IMR-90 (cell line): ENCODE results near the gene RHBDF1. TPM values are rescaled to one million over a fixed set of nuclear protein-coding genes. Genes with fewer than 3 reads are reported as not detected.
A peak's percentile ranks its signal among the peaks of the same experiment; 100 is the strongest.

Experiments
- ATAC-seq: fragments of 200-7000 bp; cut with Tn5 transposase; 2 replicates; pipeline ENCODE4 v1.9.1; 2020; ENCODE audit warnings: low read depth, mild to moderate bottlenecking, moderate library complexity
- BruUV-seq: library from RNA; stranded (reverse); fragments of 400-500 nt; replicated peaks from 2 replicates; lab custom pipeline; 2021; lab: Mats Ljungman, UMichigan
- CTCF ChIA-PET: fragments of 300-600 bp; formaldehyde crosslinking; extraction: SDS; loops from one replicate; lab custom pipeline; 2021; ENCODE audit warnings: antibody characterized with exemption; lab: Yijun Ruan, JAX
- POLR2A ChIA-PET: fragments of 300-600 bp; sonication (Branson Sonifier 250); formaldehyde crosslinking; loops from one replicate; lab custom pipeline; 2022; ENCODE audit warnings: antibody characterized with exemption; ENCODE audit not compliant: unreplicated experiment; lab: Charles Lee
- DNase-seq: peaks from one replicate; pipeline ENCODE4 v3.0.0; 2013
- H2AFZ ChIP-seq: replicated peaks from 2 replicates; pipeline ENCODE3; 2013; ENCODE audit warnings: low read length, mild to moderate bottlenecking; ENCODE audit not compliant: poor library complexity
- H2AK5ac ChIP-seq: 2 replicates; pipeline ENCODE4 v1.6.1; 2013; ENCODE audit warnings: low read depth, low read length, inconsistent platforms
- H2AK9ac ChIP-seq: replicated peaks from 2 replicates; pipeline ENCODE3; 2013; ENCODE audit warnings: mild to moderate bottlenecking, low read depth, low read length, moderate library complexity; ENCODE audit not compliant: poor library complexity
- H2BK120ac ChIP-seq: 2 replicates; pipeline ENCODE4 v1.6.1; 2013; ENCODE audit warnings: low read depth, low read length, inconsistent platforms
- H2BK15ac ChIP-seq: 3 replicates; pipeline ENCODE4 v1.6.1; 2013; ENCODE audit warnings: low read depth, low read length, inconsistent platforms
- H2BK20ac ChIP-seq: 2 replicates; pipeline ENCODE4 v1.6.1; 2013; ENCODE audit warnings: low read depth, mild to moderate bottlenecking, inconsistent platforms, low read length, moderate library complexity
- H2BK5ac ChIP-seq: 2 replicates; pipeline ENCODE4 v1.6.1; 2013; ENCODE audit warnings: mild to moderate bottlenecking, low read depth, low read length, inconsistent platforms; ENCODE audit not compliant: poor library complexity, severe bottlenecking
- H3K14ac ChIP-seq: replicated peaks from 2 replicates; pipeline ENCODE4 v1.6.1; 2013; ENCODE audit warnings: low read depth, low read length, inconsistent platforms
- H3K18ac ChIP-seq: 2 replicates; pipeline ENCODE4 v1.6.1; 2013; ENCODE audit warnings: low read depth, low read length, control low read depth
- H3K23ac ChIP-seq: 2 replicates; pipeline ENCODE4 v1.6.1; 2013; ENCODE audit warnings: low read depth, low read length, inconsistent platforms
- H3K27ac ChIP-seq: 2 replicates; pipeline ENCODE4 v1.5.1; 2013; ENCODE audit warnings: mild to moderate bottlenecking, control low read depth, low read length; ENCODE audit not compliant: insufficient read depth
- H3K27me3 ChIP-seq: 2 replicates; pipeline ENCODE4 v1.6.1; 2013; ENCODE audit warnings: low read length; ENCODE audit not compliant: control insufficient read depth, insufficient read depth
- H3K36me3 ChIP-seq: 2 replicates; pipeline ENCODE4 v1.6.1; 2013; ENCODE audit warnings: low read length, mixed read lengths; ENCODE audit not compliant: control insufficient read depth, insufficient read depth
- H3K4ac ChIP-seq: 2 replicates; pipeline ENCODE4 v1.6.1; 2013; ENCODE audit warnings: low read depth, low read length, inconsistent platforms
- H3K4me1 ChIP-seq: 2 replicates; pipeline ENCODE4 v1.6.1; 2013; ENCODE audit warnings: low read length, mixed read lengths; ENCODE audit not compliant: control insufficient read depth, insufficient read depth
- H3K4me2 ChIP-seq: 2 replicates; pipeline ENCODE4 v1.6.1; 2013; ENCODE audit warnings: low read depth, mild to moderate bottlenecking, control low read depth, low read length, moderate library complexity
- H3K4me3 ChIP-seq: 2 replicates; pipeline ENCODE4 v1.5.1; 2013; ENCODE audit warnings: low read depth, mild to moderate bottlenecking, control low read depth, low read length, moderate library complexity; ENCODE audit not compliant: insufficient read depth
- H3K56ac ChIP-seq: 2 replicates; pipeline ENCODE4 v1.6.1; 2013; ENCODE audit warnings: low read length, inconsistent platforms; ENCODE audit not compliant: insufficient read depth; ENCODE audit errors: extremely low read depth
- H3K79me1 ChIP-seq, 2 experiments: 2 replicates each; pipeline ENCODE4 v1.6.1; 2013; ENCODE audit warnings: low read length in 2 of 2, inconsistent platforms in 1 of 2, low read depth in 1 of 2
- H3K9ac ChIP-seq: 2 replicates; pipeline ENCODE4 v1.6.1; 2013; ENCODE audit warnings: low read depth, low read length, control low read depth
- H3K9me1 ChIP-seq: 2 replicates; pipeline ENCODE4 v1.6.1; 2013; ENCODE audit warnings: low read length, inconsistent platforms; ENCODE audit not compliant: insufficient read depth
- H3K9me3 ChIP-seq: 2 replicates; pipeline ENCODE4 v1.6.1; 2013; ENCODE audit warnings: low read length; ENCODE audit not compliant: control insufficient read depth, insufficient read depth
- H4K20me1 ChIP-seq: 2 replicates; pipeline ENCODE4 v1.6.1; 2013; ENCODE audit warnings: low read length, inconsistent platforms; ENCODE audit not compliant: insufficient read depth
- H4K5ac ChIP-seq: 2 replicates; pipeline ENCODE4 v1.6.1; 2013; ENCODE audit warnings: mild to moderate bottlenecking, low read depth, low read length, control low read depth
- H4K8ac ChIP-seq, 2 experiments: 2 replicates each; pipeline ENCODE4 v1.6.1; 2013; ENCODE audit warnings: low read depth in 2 of 2, low read length in 2 of 2, control low read depth in 1 of 2, inconsistent platforms in 1 of 2
- H4K91ac ChIP-seq: 2 replicates; pipeline ENCODE4 v1.6.1; 2013; ENCODE audit warnings: low read depth, low read length, inconsistent platforms; ENCODE audit not compliant: insufficient read depth
- BHLHE40 ChIP-seq: fragments of 150-350 bp; IDR thresholded peaks from 2 replicates; pipeline ENCODE4 v1.6.1; 2016; ENCODE audit warnings: mild to moderate bottlenecking, low read depth, low read length
- RAD21 ChIP-seq: IDR thresholded peaks from 2 replicates; pipeline ENCODE4 v1.6.1; 2012; ENCODE audit warnings: low read length, improper control_type of control experiment
- WGBS, 2 experiments: methylation state at CpG; one replicate each; pipeline versions ENCODE4 v1.1.5 to v1.1.7; 2013; ENCODE audit warnings: missing lambda C conversion rate in 2 of 2; ENCODE audit not compliant: insufficient read length in 1 of 2; ENCODE audit errors: extremely low coverage in 2 of 2; 5-methylcytosine and 5-hydroxymethylcytosine counted together
- dilution Hi-C: fragments of 300-500 bp; cut with HindIII; formaldehyde crosslinking; loops from one replicate; pipeline ENCODE4 v1.14.3; 2018; ENCODE audit warnings: low sequenced_read_pairs; ENCODE audit not compliant: unreplicated experiment
- in situ Hi-C: fragments of 300-500 bp; cut with MboI; formaldehyde crosslinking; loops from 3 replicates; pipeline ENCODE4 v1.14.3; 2019; ENCODE audit warnings: low sequenced_read_pairs, inconsistent platforms, mixed read lengths
- intact Hi-C: fragments of 100-400 bp; cut with micrococcal nuclease; formaldehyde crosslinking; loops from 2 replicates; pipeline ENCODE4 v1.10.0; 2022
- polyA plus RNA-seq, 3 experiments: library from polyadenylated mRNA; depleted of rRNA; stranded (reverse); fragments of >200 nt; gene quantifications; 2 replicates each; pipeline ENCODE4 v1.2.3, GENCODE V29; 2012; ENCODE audit warnings: low replicate concordance in 1 of 3
- total RNA-seq: library from RNA; depleted of rRNA; stranded (reverse); fragments of >200 nt; gene quantifications from 2 replicates; pipeline ENCODE4 v1.2.3, GENCODE V29; 2012

The RHBDF1 gene
- total and polyA plus RNA-seq, 2 of the 4 experiments (the other 2 are of a cell fraction), result 13.8 to 86.6 TPM

DNA sequence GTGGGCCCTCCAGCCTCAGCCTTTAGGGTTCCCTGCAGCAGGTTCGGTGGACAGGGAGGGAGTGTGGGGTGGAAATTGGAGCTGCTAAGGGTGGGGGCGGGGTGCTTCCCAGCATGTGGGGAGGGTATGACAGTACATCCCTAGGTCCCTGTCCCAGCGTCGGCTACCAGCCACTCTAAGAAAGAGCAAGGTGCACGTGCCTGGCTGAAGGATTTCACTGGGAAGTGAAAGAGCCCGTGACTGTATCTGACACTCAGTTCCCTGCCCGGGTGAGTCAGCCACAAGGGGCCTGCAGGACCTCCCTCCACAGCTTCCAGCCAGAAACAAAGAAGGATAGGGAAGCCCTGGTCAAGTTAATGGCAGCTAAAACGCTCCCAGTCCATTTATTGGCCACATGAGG lies 14.7 kb downstream of the RHBDF1 start:
- H2AFZ ChIP-seq, result no peak overlapping the region
- no peak overlapping the region for H4K8ac ChIP-seq
- peaks cover 2% of the 10 kb centered on the region; the same call in 1 of the 2 replicates for H3K4me1 ChIP-seq
- no peak overlapping the region for H3K27ac ChIP-seq
- ChIA-PET CTCF (interaction anchor here (0.6 to 1.3 kb wide), 2 partner anchors 13 to 40 kb away, joined by 3 read pairs; no protein-coding TSS in a partner anchor), POLR2A (no interaction called here)
- peaks cover 49% of the 10 kb centered on the region for H4K20me1 ChIP-seq
- no peak overlapping the region for H3K4me3 ChIP-seq
- no peak overlapping the region for H2BK5ac ChIP-seq
- ATAC-seq (0 out of 2 replicates have a peak, but pooled peaks have one; percentile 2), DNase-seq (peak; percentile 56)
- H3K27me3 ChIP-seq, result no peaks in the 10 kb centered on the region
- no peaks in the 10 kb centered on the region for H3K9me3 ChIP-seq
- H2BK20ac ChIP-seq, result no peak overlapping the region
- H4K5ac ChIP-seq, result no peak overlapping the region
- H3K36me3 ChIP-seq, result peaks cover 75% of the 10 kb centered on the region
- no peak overlapping the region for H3K18ac ChIP-seq
- no peak overlapping the region for H4K91ac ChIP-seq
- BruUV-seq, result no TSS peak
- TF ChIP-seq BHLHE40 (peak; percentile 85), RAD21 (no peak)
- H3K9ac ChIP-seq, result no peak overlapping the region
- dilution Hi-C loops (no loop called here), in situ Hi-C loops (no loop called here), intact Hi-C loops (no loop called here)
- H3K4me2 ChIP-seq, result no peak overlapping the region
- no peak overlapping the region for H3K23ac ChIP-seq
- H3K9me1 ChIP-seq, result 0 out of 2 replicates have a peak, but pooled peaks cover 5% of the 10 kb centered on the region
- WGBS, 2 experiments, result 69% methylated on average over 4 of the region's 8 CpGs; no CpG with 5 or more reads in 1 of the 2 experiments
- H3K56ac ChIP-seq, result no peak overlapping the region
- no peak overlapping the region for H2AK5ac ChIP-seq
- no peak overlapping the region for H2BK15ac ChIP-seq
- H2AK9ac ChIP-seq, result peak overlapping the region; percentile 53
- H2BK120ac ChIP-seq, result no peak overlapping the region
- H3K14ac ChIP-seq, result no peak overlapping the region
- peaks cover 17 to 56% of the 10 kb centered on the region in 2 experiments for H3K79me1 ChIP-seq
- no peak overlapping the region for H3K4ac ChIP-seq
